NCI-H526 (cell line): Measurements from ENCODE around the gene GPR158.

ENCODE experiments used
- DNase-seq, 2 experiments: peaks; one replicate each; lab custom pipeline; 2025; lab: John Stamatoyannopoulos, UW

Gene GPR158

GRCh38 chr10:25390733-25391132 is 215.9 kb downstream of the GPR158 start:
- no peak for DNase-seq

GRCh38 chr10:25392132-25392531 is 217.3 kb downstream of the GPR158 start:
- DNase-seq = no peak

- no peak for DNase-seq
Measured at GRCh38 chr10:25393621-25394020, 218.8 kb downstream of the GPR158 start.

GRCh38 chr10:25398680-25399079 is 223.9 kb downstream of the GPR158 start:
- no peak for DNase-seq

- no peak for DNase-seq
Measured at GRCh38 chr10:25405871-25406270, 231.1 kb downstream of the GPR158 start.

- no peak for DNase-seq
Measured at GRCh38 chr10:25417611-25418010, 242.8 kb downstream of the GPR158 start.

- DNase-seq = no peak
Measured at GRCh38 chr10:25425776-25426175, 251.0 kb downstream of the GPR158 start.

GRCh38 chr10:25436431-25436830 is 261.6 kb downstream of the GPR158 start:
- no peak for DNase-seq

GRCh38 chr10:25441270-25441669 is 266.5 kb downstream of the GPR158 start:
- no peak for DNase-seq

- no peak for DNase-seq
Measured at GRCh38 chr10:25444266-25444665, 269.5 kb downstream of the GPR158 start.

- DNase-seq = no peak
Measured at GRCh38 chr10:25451401-25451800, 276.6 kb downstream of the GPR158 start.

GRCh38 chr10:25453619-25454018 is 278.8 kb downstream of the GPR158 start:
- no peak for DNase-seq

- DNase-seq = no peak
Measured at GRCh38 chr10:25455980-25456567, 281.3 kb downstream of the GPR158 start.

- DNase-seq = no peak
Measured at GRCh38 chr10:25457552-25457951, 282.8 kb downstream of the GPR158 start.

- DNase-seq = peak; percentile 15 to 35
Measured at GRCh38 chr10:25465582-25466372, 291.0 kb downstream of the GPR158 start.

GRCh38 chr10:25467881-25468280 is 293.1 kb downstream of the GPR158 start:
- DNase-seq = no peak

- DNase-seq = no peak
Measured at GRCh38 chr10:25481467-25481866, 306.7 kb downstream of the GPR158 start.

- no peak for DNase-seq
Measured at GRCh38 chr10:25483999-25484398, 309.2 kb downstream of the GPR158 start.

- no peak for DNase-seq
Measured at GRCh38 chr10:25487266-25487665, 312.5 kb downstream of the GPR158 start.

GRCh38 chr10:25492040-25492439 is 317.2 kb downstream of the GPR158 start:
- no peak for DNase-seq

- DNase-seq = no peak
Measured at GRCh38 chr10:25492680-25493079, 317.9 kb downstream of the GPR158 start.

GRCh38 chr10:25493122-25493893 is 318.5 kb downstream of the GPR158 start:
- DNase-seq = no peak

- no peak for DNase-seq
Measured at GRCh38 chr10:25497246-25497645, 322.4 kb downstream of the GPR158 start.
